WTC11 (cell line): ENCODE data around the gene ZNF22. TPM values are rescaled to one million over a fixed set of nuclear protein-coding genes. Genes with fewer than 3 reads are reported as not detected.

Experiments used
- ATAC-seq: fragments of 200-7000 bp; cut with Tn5 transposase; 2 replicates; pipeline ENCODE4 v1.10.0; 2021; ENCODE audit warnings: mild to moderate bottlenecking, moderate library complexity
- CTCF ChIA-PET: fragments of 300-600 bp; sonication (Branson Sonifier 250); formaldehyde crosslinking; loops from one replicate; lab custom pipeline; 2021; ENCODE audit warnings: antibody characterized with exemption; lab: Charles Lee
- POLR2A ChIA-PET: fragments of 350-600 bp; sonication (Branson Sonifier 250); formaldehyde crosslinking; loops from one replicate; lab custom pipeline; 2021; ENCODE audit warnings: antibody characterized with exemption; lab: Charles Lee
- DNase-seq: peaks from one replicate; pipeline ENCODE4 v3.0.0; 2021; ENCODE audit warnings: low spot score
- H3K27ac Mint-ChIP-seq: 2 replicates; pipeline ENCODE4 v1.8.0; 2021; ENCODE audit warnings: mixed read lengths
- H3K27me3 Mint-ChIP-seq: 2 replicates; pipeline ENCODE4 v1.8.0; 2021; ENCODE audit warnings: low read depth, mild to moderate bottlenecking, moderate library complexity, mixed read lengths
- H3K36me3 Mint-ChIP-seq: 2 replicates; pipeline ENCODE4 v1.8.0; 2021; ENCODE audit warnings: mixed read lengths
- H3K4me1 Mint-ChIP-seq: 2 replicates; pipeline ENCODE4 v1.8.0; 2022; ENCODE audit warnings: mixed read lengths
- H3K4me3 Mint-ChIP-seq: 2 replicates; pipeline ENCODE4 v1.8.0; 2021; ENCODE audit warnings: mild to moderate bottlenecking, moderate library complexity, mixed read lengths
- H3K9me3 Mint-ChIP-seq: 2 replicates; pipeline ENCODE4 v1.8.0; 2021; ENCODE audit warnings: mixed read lengths
- AFF4 ChIP-seq: sonication (generic); formaldehyde crosslinking; IDR thresholded peaks from 2 replicates; pipeline ENCODE4 v1.8.1; 2023; ENCODE audit warnings: mild to moderate bottlenecking, missing genetic modification reagents, borderline replicate concordance
- AR ChIP-seq: fragments of 250-450 bp; sonication (Bioruptor Pico); IDR thresholded peaks from 2 replicates; pipeline ENCODE4 v1.9.0; 2021; ENCODE audit warnings: mild to moderate bottlenecking
- CREB1 ChIP-seq: sonication (generic); formaldehyde crosslinking; IDR thresholded peaks from 2 replicates; pipeline ENCODE4 v1.8.0; 2023; ENCODE audit warnings: mild to moderate bottlenecking, missing genetic modification reagents
- ESRRA ChIP-seq: sonication (generic); formaldehyde crosslinking; IDR thresholded peaks from 2 replicates; pipeline ENCODE4 v1.8.1; 2022; ENCODE audit warnings: mild to moderate bottlenecking, missing genetic modification reagents, borderline replicate concordance
- FOXP1 ChIP-seq: sonication (generic); formaldehyde crosslinking; IDR thresholded peaks from 2 replicates; pipeline ENCODE4 v1.8.0; 2022; ENCODE audit warnings: missing genetic modification reagents, mild to moderate bottlenecking, moderate library complexity, borderline replicate concordance
- GABPB1 ChIP-seq: sonication (generic); formaldehyde crosslinking; IDR thresholded peaks from 2 replicates; pipeline ENCODE4 v1.8.1; 2023; ENCODE audit warnings: mild to moderate bottlenecking, missing genetic modification reagents
- HMGXB4 ChIP-seq: sonication (generic); formaldehyde crosslinking; IDR thresholded peaks from 2 replicates; pipeline ENCODE4 v1.8.1; 2023; ENCODE audit warnings: mild to moderate bottlenecking, moderate library complexity, missing genetic modification reagents
- IRF2 ChIP-seq: sonication (generic); formaldehyde crosslinking; IDR thresholded peaks from 2 replicates; pipeline ENCODE4 v1.8.0; 2022; ENCODE audit warnings: low read depth, missing genetic modification reagents, borderline replicate concordance
- NR1H2 ChIP-seq: sonication (generic); formaldehyde crosslinking; IDR thresholded peaks from 2 replicates; pipeline ENCODE4 v1.9.0; 2021; ENCODE audit warnings: mild to moderate bottlenecking, moderate library complexity, missing genetic modification reagents
- NR2C2 ChIP-seq: sonication (generic); formaldehyde crosslinking; IDR thresholded peaks from 2 replicates; pipeline ENCODE4 v1.8.0; 2022; ENCODE audit warnings: mild to moderate bottlenecking, missing genetic modification reagents
- NR3C1 ChIP-seq: sonication (generic); formaldehyde crosslinking; conservative IDR thresholded peaks from 2 replicates; pipeline ENCODE4 v1.8.1; 2023; ENCODE audit warnings: low read depth, mild to moderate bottlenecking, missing genetic modification reagents
- SMAD4 ChIP-seq: sonication (generic); formaldehyde crosslinking; IDR thresholded peaks from 2 replicates; pipeline ENCODE4 v1.8.0; 2022; ENCODE audit warnings: mild to moderate bottlenecking, missing genetic modification reagents
- SP1 ChIP-seq: sonication (generic); formaldehyde crosslinking; conservative IDR thresholded peaks from 2 replicates; pipeline ENCODE4 v1.8.1; 2022; ENCODE audit warnings: missing genetic modification reagents
- TP53 ChIP-seq: sonication (generic); formaldehyde crosslinking; IDR thresholded peaks from 2 replicates; pipeline ENCODE4 v1.8.1; 2023; ENCODE audit warnings: mild to moderate bottlenecking, missing genetic modification reagents
- USF1 ChIP-seq: sonication (generic); formaldehyde crosslinking; IDR thresholded peaks from 2 replicates; pipeline ENCODE4 v1.8.0; 2022; ENCODE audit warnings: mild to moderate bottlenecking, missing genetic modification reagents
- ZBTB43 ChIP-seq: sonication (generic); formaldehyde crosslinking; IDR thresholded peaks from 2 replicates; pipeline ENCODE4 v1.8.1; 2023; ENCODE audit warnings: mild to moderate bottlenecking, missing genetic modification reagents
- total RNA-seq: library from RNA; stranded (reverse); gene quantifications from 3 replicates; pipeline ENCODE4 v1.2.3, GENCODE V29; 2021

Gene ZNF22
- total RNA-seq, 1 experiment from 2014 or later = 31.0 TPM

- TF ChIP-seq HMGXB4 (CRISPR knock-in tag) (no peak), SP1 (CRISPR knock-in tag) (no peak), USF1 (CRISPR knock-in tag) (no peak), NR3C1 (CRISPR knock-in tag) (no peak), NR2C2 (CRISPR knock-in tag) (no peak), IRF2 (CRISPR knock-in tag) (no peak), SMAD4 (CRISPR knock-in tag) (no peak), ZBTB43 (CRISPR knock-in tag) (no peak)
Observed at GRCh38 chr10:44965651-44966097, 35.0 kb upstream of the ZNF22 start (continued).

- CTCF ChIA-PET = interaction anchor here (0.9 to 2.6 kb wide), 6 partner anchors 9 to 33 kb away, joined by 3 to 25 read pairs (median 7); no protein-coding TSS in a partner anchor
Observed at GRCh38 chr10:44966129-44966815, 34.5 kb upstream of the ZNF22 start.

More at GRCh38 chr10:44966129-44966815, 34.5 kb upstream of the ZNF22 start:
- ATAC-seq (no peak), DNase-seq (no peak)
- Mint-ChIP-seq H3K27ac (no peak overlapping the region), H3K4me1 (peaks cover 71% of the 10 kb centered on the region), H3K4me3 (no peak overlapping the region), H3K27me3 (no peaks in the 10 kb centered on the region), H3K9me3 (no peaks in the 10 kb centered on the region), H3K36me3 (peaks cover 22% of the 10 kb centered on the region)
- POLR2A ChIA-PET = interaction anchor here (0.7 kb wide), 1 partner anchor 70 kb away, joined by 3 read pairs; no protein-coding TSS in a partner anchor
- TF ChIP-seq GABPB1 (CRISPR knock-in tag) (no peak), TP53 (no peak), CREB1 (no peak), AFF4 (CRISPR knock-in tag) (no peak), NR1H2 (CRISPR knock-in tag) (no peak), AR (CRISPR knock-in tag) (no peak), ESRRA (CRISPR knock-in tag) (no peak), FOXP1 (CRISPR knock-in tag) (no peak)
